HepG2 (cell line): ENCODE results near the gene TXNRD1. TPM values are rescaled to one million over a fixed set of nuclear protein-coding genes. Genes with fewer than 3 reads are reported as not detected.

Experiments
- ATAC-seq: fragments of 200-7000 bp; cut with Tn5 transposase; 3 replicates; pipeline ENCODE4 v1.9.1; 2020; ENCODE audit warnings: mild to moderate bottlenecking, moderate library complexity
- BruUV-seq: library from RNA; stranded (reverse); fragments of 400-500 nt; replicated peaks from 2 replicates; lab custom pipeline; 2021; lab: Mats Ljungman, UMichigan
- CTCF ChIA-PET: fragments of 300-600 bp; formaldehyde crosslinking; extraction: SDS; loops from one replicate; lab custom pipeline; 2021; ENCODE audit warnings: low total read pairs, inconsistent platforms, low intra/inter-chr PET ratio; lab: Yijun Ruan, JAX
- POLR2A ChIA-PET: fragments of 350-600 bp; sonication (Branson Sonifier 250); formaldehyde crosslinking; loops from one replicate; lab custom pipeline; 2020; ENCODE audit warnings: antibody characterized with exemption, inconsistent platforms; lab: Yijun Ruan, JAX
- DNase-seq: peaks from one replicate; pipeline ENCODE4 v3.0.0-alpha.2; 2015; ENCODE audit warnings: low spot score
- FAIRE-seq: peaks from 3 replicates; lab custom pipeline; 2011; peaks lifted over from hg19 to GRCh38; lab: Jason Lieb, UNC
- H2AFZ ChIP-seq: one replicate; pipeline ENCODE4 v1.6.1; 2011; ENCODE audit warnings: low read length, inconsistent platforms
- H3K27ac ChIP-seq: fragments of 300-600 bp; 3 replicates; pipeline ENCODE4 v1.8.0; 2011; ENCODE audit warnings: mixed run types, mild to moderate bottlenecking, mixed read lengths, low read length, inconsistent platforms; ENCODE audit not compliant: insufficient read depth; ENCODE audit errors: extremely low read length
- H3K27me3 ChIP-seq, 2 experiments: fragments of 200-600 bp in 1 of 2; 2 replicates in 1 of 2; 3 replicates in 1 of 2; pipeline versions ENCODE4 v1.6.0 to v1.8.0; 2011; ENCODE audit warnings: low read length in 2 of 2, mild to moderate bottlenecking in 2 of 2, moderate library complexity in 2 of 2, inconsistent platforms in 1 of 2; ENCODE audit not compliant: insufficient read depth in 2 of 2, control insufficient read depth in 1 of 2
- H3K36me3 ChIP-seq, 2 experiments: fragments of 200-600 bp in 1 of 2; replicated peaks in 1 of 2; 2 replicates in 1 of 2; 3 replicates in 1 of 2; pipeline versions ENCODE4 v1.5.1 to v1.8.0; 2011; ENCODE audit warnings: low read length in 2 of 2, inconsistent platforms in 1 of 2; ENCODE audit not compliant: insufficient read depth in 2 of 2, control insufficient read depth in 1 of 2
- H3K4me1 ChIP-seq: 2 replicates; pipeline ENCODE4 v1.5.1; 2012; ENCODE audit warnings: low read length, inconsistent platforms; ENCODE audit not compliant: insufficient read depth
- H3K4me2 ChIP-seq: 2 replicates; pipeline ENCODE4 v1.6.0; 2011; ENCODE audit warnings: low read depth, low read length, inconsistent platforms
- H3K4me3 ChIP-seq, 3 experiments: fragments of 200-600 bp in 1 of 3; sonication (generic), shearing (Covaris generic) in 1 of 3; replicated peaks in 1 of 3; 2 replicates each; pipeline ENCODE4 v1.5.1; 2011 to 2016; ENCODE audit warnings: low read length in 3 of 3, inconsistent platforms in 2 of 3, low read depth in 2 of 3, mild to moderate bottlenecking in 2 of 3, control low read depth in 1 of 3, mixed read lengths in 1 of 3; ENCODE audit not compliant: insufficient read depth in 1 of 3
- H3K79me2 ChIP-seq: one replicate; pipeline ENCODE4 v1.6.1; 2011; ENCODE audit warnings: low read length, inconsistent platforms; ENCODE audit not compliant: insufficient read depth
- H3K9ac ChIP-seq: 2 replicates; pipeline ENCODE4 v1.6.0; 2011; ENCODE audit warnings: mild to moderate bottlenecking, low read depth, low read length, inconsistent platforms; ENCODE audit not compliant: insufficient read depth
- H3K9me3 ChIP-seq: 2 replicates; pipeline ENCODE4 v1.5.1; 2012; ENCODE audit warnings: mild to moderate bottlenecking, low read length
- H4K20me1 ChIP-seq: 2 replicates; pipeline ENCODE4 v1.6.0; 2011; ENCODE audit warnings: inconsistent platforms, mild to moderate bottlenecking, low read length, moderate library complexity; ENCODE audit not compliant: insufficient read depth
- ATF2 ChIP-seq: sonication (generic); formaldehyde crosslinking; IDR thresholded peaks from 2 replicates; pipeline ENCODE4 v1.4.0; 2020; ENCODE audit warnings: missing genetic modification reagents
- ELK4 ChIP-seq: sonication (generic); formaldehyde crosslinking; IDR thresholded peaks from 2 replicates; pipeline ENCODE4 v1.9.0; 2021; ENCODE audit warnings: missing genetic modification reagents, borderline replicate concordance
- KDM5A ChIP-seq: fragments of 200-600 bp; sonication (generic); IDR thresholded peaks from 2 replicates; pipeline ENCODE4 v1.7.0; 2018; ENCODE audit warnings: antibody characterized with exemption, mild to moderate bottlenecking, low read length, borderline replicate concordance
- MAX ChIP-seq: IDR thresholded peaks from 2 replicates; pipeline ENCODE4 v1.6.1; 2012; ENCODE audit warnings: inconsistent platforms
- MBNL3 ChIP-seq: fragments of 250-450 bp; sonication (Bioruptor Pico); conservative IDR thresholded peaks from 2 replicates; pipeline ENCODE4 v1.8.0; 2022; ENCODE audit warnings: mild to moderate bottlenecking, inconsistent platforms
- MED13 ChIP-seq: sonication (generic); formaldehyde crosslinking; IDR thresholded peaks from 2 replicates; pipeline ENCODE4 v1.5.0; 2020; ENCODE audit warnings: missing genetic modification reagents
- PAXIP1 ChIP-seq: sonication (generic); formaldehyde crosslinking; conservative IDR thresholded peaks from 2 replicates; pipeline ENCODE4 v1.4.0; 2020; ENCODE audit warnings: mild to moderate bottlenecking, missing genetic modification reagents, moderate library complexity
- POGZ ChIP-seq: sonication (generic); formaldehyde crosslinking; IDR thresholded peaks from 2 replicates; pipeline ENCODE4 v1.4.0; 2020; ENCODE audit warnings: mild to moderate bottlenecking, missing genetic modification reagents
- POLR2AphosphoS2 ChIP-seq: IDR thresholded peaks from 2 replicates; pipeline ENCODE4 v1.6.1; 2011; ENCODE audit warnings: low read depth, low read length, improper control_type of control experiment
- RBM22 ChIP-seq: fragments of 200-400 bp; formaldehyde crosslinking; optimal IDR thresholded peaks from 2 replicates; pipeline ENCODE3; 2017; ENCODE audit warnings: mild to moderate bottlenecking, low read length, moderate library complexity
- RBM39 ChIP-seq: fragments of 200-400 bp; formaldehyde crosslinking; IDR thresholded peaks from one replicate; pipeline ENCODE4 v1.6.1; 2018; ENCODE audit warnings: antibody characterized with exemption, mild to moderate bottlenecking, low read depth, low read length; ENCODE audit not compliant: poor library complexity, severe bottlenecking
- RNF219 ChIP-seq: sonication (generic); formaldehyde crosslinking; IDR thresholded peaks from 2 replicates; pipeline ENCODE4 v1.5.0; 2020; ENCODE audit warnings: mild to moderate bottlenecking, missing genetic modification reagents
- SRSF4 ChIP-seq: fragments of 200-400 bp; formaldehyde crosslinking; IDR thresholded peaks from one replicate; pipeline ENCODE4 v1.6.1; 2018; ENCODE audit warnings: mild to moderate bottlenecking, low read depth, low read length, moderate library complexity; ENCODE audit not compliant: poor library complexity, severe bottlenecking
- YEATS4 ChIP-seq: sonication (generic); formaldehyde crosslinking; IDR thresholded peaks from 2 replicates; pipeline ENCODE4 v1.4.0; 2020; ENCODE audit warnings: missing genetic modification reagents, borderline replicate concordance
- ZNF264 ChIP-seq: sonication (generic); formaldehyde crosslinking; IDR thresholded peaks from 2 replicates; pipeline ENCODE4 v1.4.0; 2020; ENCODE audit warnings: missing genetic modification reagents
- ZNF891 ChIP-seq: sonication (generic); formaldehyde crosslinking; IDR thresholded peaks from 2 replicates; pipeline ENCODE4 v1.5.0; 2020; ENCODE audit warnings: mild to moderate bottlenecking, missing genetic modification reagents
- WGBS: methylation state at CpG from one replicate; pipeline ENCODE4 v1.1.6; 2017; ENCODE audit warnings: low lambda C conversion rate; 5-methylcytosine and 5-hydroxymethylcytosine counted together
- in situ Hi-C: cut with HindIII; loops from 2 replicates; pipeline ENCODE4 v1.10.0; 2017; ENCODE audit warnings: low pct_unique_long_range_greater_than_20kb; ENCODE audit not compliant: extremely low pct_ligation_motif_present
- intact Hi-C: fragments of 100-400 bp; cut with micrococcal nuclease; formaldehyde crosslinking; loops from one replicate; pipeline ENCODE4 v1.10.0; 2022; ENCODE audit not compliant: unreplicated experiment
- polyA plus RNA-seq, 8 experiments: library from polyadenylated mRNA; depleted of rRNA in 3 of 8; stranded (reverse) in 7 of 8; unstranded in 1 of 8; fragments of >200 nt; fragmentation: Illumina TruSeq in 4 of 8; extraction: Trizol in 4 of 8; gene quantifications; 2 replicates each; pipeline versions ENCODE4 v1.2.1 to v1.2.3, GENCODE V29; 2011 to 2016; ENCODE audit warnings: low read depth in 4 of 8, missing spikeins in 1 of 8, mixed read lengths in 1 of 8; ENCODE audit not compliant: insufficient read depth in 1 of 8
- total RNA-seq, 5 experiments: library from RNA; depleted of rRNA; stranded (reverse); fragments of >200 nt; fragmentation: Illumina TruSeq; extraction: Trizol; gene quantifications; 2 replicates each; pipeline ENCODE4 v1.2.3, GENCODE V29; 2016; ENCODE audit warnings: low read depth in 1 of 5

The TXNRD1 gene
- total and polyA plus RNA-seq, 2 of the 13 experiments (the other 11 are each of a cell fraction or from before 2014, with no cell fraction given) = 54.0 to 190 TPM

- H3K4me1 ChIP-seq = no peaks in the 10 kb centered on the region
- H2AFZ ChIP-seq = no peak overlapping the region
- H4K20me1 ChIP-seq = no peaks in the 10 kb centered on the region; the same call in 1 of the 2 replicates
- peaks cover 21 to 75% of the 10 kb centered on the region in 2 experiments for H3K36me3 ChIP-seq
- ATAC-seq = no peak
- ChIA-PET CTCF (no interaction called here), POLR2A (no interaction called here)
- no peaks in the 10 kb centered on the region for H3K9me3 ChIP-seq
- in situ Hi-C loops (no loop called here), intact Hi-C loops (no loop called here)
- no peak for DNase-seq
- no peak overlapping the region for H3K4me2 ChIP-seq
- no peak for FAIRE-seq
- H3K27me3 ChIP-seq = no peaks in the 10 kb centered on the region
- H3K79me2 ChIP-seq = no peaks in the 10 kb centered on the region
- no peak overlapping the region for H3K4me3 ChIP-seq
- H3K27ac ChIP-seq = no peak overlapping the region
- WGBS = 100% methylated on average over 1 of the region's 1 CpG
- peak; percentile 74 for TF ChIP-seq POLR2AphosphoS2
- no peak for TF ChIP-seq MAX
- no peak for TF ChIP-seq YEATS4 (CRISPR knock-in tag)
- no peak for TF ChIP-seq RNF219
- no peak for TF ChIP-seq ZNF264
- no peak for TF ChIP-seq KDM5A
- peak; percentile 80 for TF ChIP-seq RBM22
- TF ChIP-seq MBNL3 (CRISPR knock-in tag) = no peak
- no peak for TF ChIP-seq ATF2 (CRISPR knock-in tag)
- no peak for TF ChIP-seq ZNF891 (CRISPR knock-in tag)
- no peak for TF ChIP-seq SRSF4
- TF ChIP-seq ELK4 (CRISPR knock-in tag) = no peak
- no peak for TF ChIP-seq PAXIP1 (CRISPR knock-in tag)
- TF ChIP-seq RBM39 = no peak
- no peak for TF ChIP-seq POGZ (CRISPR knock-in tag)
- no peak for TF ChIP-seq MED13 (CRISPR knock-in tag)
- H3K9ac ChIP-seq = no peak overlapping the region
- no TSS peak for BruUV-seq
Observed at GRCh38 chr12:104319918-104320626, 104.5 kb downstream of the TXNRD1 start.
